CD4-positive, alpha-beta T cell treated with Interleukin-1 beta for 1 hour (primary cell): ENCODE data around the gene IFITM1.
A peak's percentile ranks its signal among the peaks of the same experiment; 100 is the strongest.

Experiments
- DNase-seq, 2 donors: peaks; one replicate each; pipeline ENCODE4 v3.0.0-alpha.2; 2020 to 2022

IFITM1 gene

DNA sequence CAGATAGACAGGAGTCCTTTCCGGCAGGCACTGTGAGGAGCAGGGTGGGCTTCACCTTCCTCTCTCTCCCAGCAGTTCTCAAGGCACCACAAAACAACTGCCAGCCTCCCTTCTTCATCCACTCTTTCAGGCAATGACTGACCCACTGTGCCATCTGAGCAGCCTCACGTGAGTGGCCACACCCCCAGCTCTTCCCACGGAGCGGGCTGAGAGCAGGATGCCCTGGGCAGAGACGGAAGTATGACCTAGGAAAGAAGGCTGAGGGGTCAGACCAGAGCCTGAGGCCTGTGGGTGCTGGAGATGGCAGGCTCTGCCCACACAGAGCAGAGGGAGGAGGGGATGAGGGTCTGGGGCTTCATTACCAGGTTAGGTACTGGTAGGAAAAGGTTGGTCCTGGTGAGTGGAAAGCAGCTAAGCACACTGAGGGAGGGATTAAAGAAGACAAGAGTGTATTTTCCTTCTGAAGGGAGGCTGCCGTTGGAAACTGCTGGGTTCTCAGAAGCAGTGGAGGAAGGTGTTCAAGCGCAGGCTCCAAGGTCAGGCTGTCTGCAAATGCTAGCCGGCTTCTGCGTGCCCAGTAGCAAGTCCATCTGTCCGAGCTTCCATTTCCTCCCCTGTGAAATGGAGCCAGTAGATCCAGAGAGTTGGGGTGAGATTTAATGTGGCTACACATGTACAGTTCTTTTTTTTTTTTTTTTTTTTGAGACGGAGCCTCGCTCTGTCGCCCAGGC is 31.0 kb upstream of the IFITM1 start:
- DNase-seq: no peak

DNA sequence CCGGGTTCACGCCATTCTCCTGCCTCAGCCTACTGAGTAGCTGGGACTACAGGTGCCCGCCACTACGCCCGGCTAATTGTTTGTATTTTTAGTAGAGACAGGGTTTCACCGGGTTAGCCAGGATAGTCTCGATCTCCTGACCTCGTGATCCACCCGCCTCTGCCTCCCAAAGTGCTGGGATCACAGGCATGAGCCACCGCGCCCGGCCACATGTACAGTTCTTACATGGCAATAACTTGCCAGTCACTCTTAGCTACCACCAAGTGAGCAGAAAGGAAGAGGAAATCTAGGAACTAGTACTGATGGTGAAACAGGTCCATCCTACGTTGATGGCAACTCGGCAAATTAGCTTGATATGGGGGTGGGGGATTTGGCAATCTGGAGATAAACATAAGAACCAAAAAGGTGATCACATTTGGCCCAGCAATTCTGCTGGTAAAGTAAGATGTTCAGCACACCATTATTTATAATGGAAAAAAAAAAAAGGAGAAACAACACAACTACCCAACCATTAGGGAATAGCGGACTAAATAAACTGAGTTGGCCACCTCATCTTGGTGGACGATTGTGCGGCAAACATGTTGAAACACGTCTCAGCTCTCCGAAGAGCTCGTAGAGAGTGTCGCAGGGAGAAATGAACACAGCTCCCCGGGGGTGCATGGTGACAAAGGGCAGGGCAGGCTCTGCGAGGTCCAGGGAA is 30.3 kb upstream of the IFITM1 start:
- DNase-seq: no peak

DNA sequence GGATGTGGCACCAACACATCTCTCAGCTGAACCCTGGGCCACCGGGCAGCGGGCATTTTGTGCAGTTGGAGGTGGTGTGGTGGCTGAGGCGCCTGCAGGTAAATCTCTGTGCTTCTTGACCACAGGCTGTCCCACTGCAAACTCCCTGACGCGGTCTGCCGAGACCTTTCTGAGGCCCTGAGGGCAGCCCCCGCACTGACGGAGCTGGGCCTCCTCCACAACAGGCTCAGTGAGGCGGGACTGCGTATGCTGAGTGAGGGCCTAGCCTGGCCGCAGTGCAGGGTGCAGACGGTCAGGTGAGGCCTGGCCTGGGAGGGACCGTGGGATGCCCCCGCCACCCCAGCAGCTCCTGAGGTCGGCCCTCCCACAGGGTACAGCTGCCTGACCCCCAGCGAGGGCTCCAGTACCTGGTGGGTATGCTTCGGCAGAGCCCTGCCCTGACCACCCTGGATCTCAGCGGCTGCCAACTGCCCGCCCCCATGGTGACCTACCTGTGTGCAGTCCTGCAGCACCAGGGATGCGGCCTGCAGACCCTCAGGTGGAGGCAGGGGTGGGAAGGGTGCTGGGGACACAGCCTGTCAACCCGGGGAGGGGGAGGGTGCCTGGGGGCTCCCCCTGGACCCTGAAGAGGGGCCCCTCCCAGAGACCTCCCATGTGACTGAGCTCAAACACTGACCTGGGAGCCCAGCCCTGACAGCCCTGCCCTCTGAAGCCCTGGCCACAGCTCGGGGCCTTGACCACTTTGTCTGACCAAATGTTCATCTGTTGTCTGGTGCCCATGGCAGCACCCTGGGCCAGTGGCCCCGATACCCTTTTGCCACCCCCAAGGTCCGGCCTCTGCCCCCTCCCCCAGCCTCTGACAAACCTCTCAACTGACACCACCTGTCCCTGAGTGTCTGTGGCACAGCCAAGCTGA is 29.5 kb upstream of the IFITM1 start:
- DNase-seq: no peak

DNA sequence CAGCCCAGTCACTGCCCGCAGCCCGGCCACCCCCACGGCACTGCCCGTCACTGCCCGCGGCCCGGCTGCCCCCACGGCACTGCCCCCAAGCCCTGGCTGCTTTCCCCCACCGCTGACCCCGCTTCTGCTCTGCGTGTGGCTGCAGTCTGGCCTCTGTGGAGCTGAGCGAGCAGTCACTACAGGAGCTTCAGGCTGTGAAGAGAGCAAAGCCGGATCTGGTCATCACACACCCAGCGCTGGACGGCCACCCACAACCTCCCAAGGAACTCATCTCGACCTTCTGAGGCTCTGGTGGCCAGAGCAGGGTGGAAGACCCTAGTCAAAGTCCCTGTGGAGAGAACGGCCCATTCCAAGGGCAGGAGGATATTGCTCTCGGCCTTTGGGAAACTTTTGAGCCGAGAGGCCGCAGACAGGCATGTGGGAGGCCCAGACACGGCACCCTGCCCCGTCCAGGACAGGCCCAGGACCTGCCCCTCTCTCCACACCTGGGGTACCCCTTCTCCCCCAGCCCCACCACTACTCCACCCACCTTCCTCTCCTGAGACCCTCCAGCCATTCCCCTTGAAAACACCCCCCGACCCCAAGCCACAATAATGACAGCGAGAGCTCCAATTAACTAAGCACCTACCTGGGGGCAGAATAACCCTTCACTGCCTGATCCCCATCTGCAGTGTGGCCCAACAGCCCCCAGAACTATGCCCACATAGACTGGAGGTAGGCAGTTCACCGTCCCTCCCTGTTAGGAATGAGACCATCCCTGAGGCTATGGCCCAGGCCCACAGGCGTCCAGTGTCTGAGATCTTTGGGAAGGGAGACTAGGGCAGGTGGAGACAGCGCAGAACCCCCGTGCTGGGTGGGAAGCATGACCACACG is 28.6 kb upstream of the IFITM1 start:
- no peak for DNase-seq

DNA sequence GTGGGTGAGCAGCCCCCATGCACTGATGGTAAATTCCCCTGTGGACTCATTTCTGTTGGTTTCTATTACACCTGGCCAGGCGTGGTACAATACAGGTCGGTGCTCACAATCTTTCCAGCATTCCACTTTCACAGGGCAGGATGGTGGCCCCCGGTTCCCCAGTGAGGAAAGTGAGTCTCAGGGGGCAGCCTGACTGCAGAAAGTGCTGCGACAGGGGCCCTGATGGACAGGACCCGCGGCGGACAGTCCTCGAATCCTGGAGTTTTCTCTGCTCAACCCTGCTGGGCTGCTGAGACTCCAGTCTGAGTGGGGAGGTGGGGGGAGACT is 28.0 kb upstream of the IFITM1 start:
- DNase-seq: no peak

DNA sequence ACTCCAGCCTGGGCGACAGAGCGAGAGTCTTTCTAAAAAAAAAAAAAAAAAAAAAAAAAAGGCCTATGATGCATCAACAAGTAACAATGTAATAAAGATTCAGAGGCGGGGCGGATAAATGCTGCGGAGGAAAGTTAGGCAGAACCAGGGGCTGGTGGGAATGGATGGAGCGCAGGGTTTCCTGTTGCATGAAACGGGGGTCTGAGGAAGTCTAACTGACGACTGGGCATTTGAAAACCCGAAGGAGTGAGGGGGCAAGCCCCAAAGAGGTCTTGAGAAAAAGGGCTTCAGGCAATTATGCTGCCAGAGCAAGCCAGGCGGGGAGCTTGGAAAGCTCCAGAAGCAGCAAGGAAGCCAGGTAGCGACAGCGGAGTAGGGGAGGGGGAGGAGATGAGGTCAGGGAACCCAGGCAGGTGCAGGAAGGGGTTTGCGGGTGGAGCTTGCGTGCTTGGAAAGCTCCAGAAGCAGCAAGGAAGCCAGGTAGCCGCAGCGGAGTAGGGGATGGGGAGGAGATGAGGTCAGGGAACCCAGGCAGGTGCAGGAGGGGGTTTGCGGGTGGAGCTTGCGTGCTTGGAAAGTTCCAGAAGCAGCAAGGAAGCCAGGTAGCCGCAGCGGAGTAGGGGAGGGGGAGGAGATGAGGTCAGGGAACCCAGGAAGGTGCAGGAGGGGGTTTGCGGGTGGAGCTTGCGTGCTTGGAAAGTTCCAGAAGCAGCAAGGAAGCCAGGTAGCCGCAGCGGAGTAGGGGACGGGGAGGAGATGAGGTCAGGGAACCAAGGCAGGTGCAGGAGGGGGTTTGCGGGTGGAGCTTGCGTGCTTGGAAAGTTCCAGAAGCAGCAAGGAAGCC is 26.6 kb upstream of the IFITM1 start:
- DNase-seq: peak; percentile 74 to 80

DNA sequence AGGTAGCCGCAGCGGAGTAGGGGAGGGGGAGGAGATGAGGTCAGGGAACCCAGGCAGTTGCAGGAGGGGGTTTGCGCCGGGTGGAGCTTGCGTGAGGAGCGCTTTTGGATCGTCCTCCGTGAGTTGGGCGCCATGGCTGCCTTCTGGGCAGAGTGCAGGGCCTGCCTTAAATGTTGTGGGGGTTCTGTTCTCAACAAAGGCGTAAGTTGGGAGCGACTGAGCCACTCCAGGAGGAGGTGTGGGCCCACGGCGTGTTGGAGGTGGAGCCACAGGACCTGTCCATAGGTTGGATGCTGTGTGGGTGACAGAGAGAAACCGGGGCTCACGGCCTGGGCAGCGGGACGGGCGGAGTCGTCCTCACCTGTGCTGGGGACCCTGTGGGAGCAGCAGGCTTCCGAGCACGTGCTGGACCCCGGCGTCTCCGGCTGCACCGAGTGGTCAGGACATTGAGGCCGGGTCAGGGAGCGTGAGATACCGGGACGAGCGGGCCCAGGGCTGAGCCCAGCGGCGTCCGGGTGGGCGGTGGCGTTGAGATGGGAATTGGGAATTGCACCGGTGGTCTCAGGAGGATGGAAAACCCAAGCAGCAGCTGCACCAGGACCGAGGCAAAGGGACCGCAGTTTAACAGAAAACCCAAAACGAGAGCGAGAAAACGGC is 25.9 kb upstream of the IFITM1 start:
- peak in 1 of 2 donors; percentile 65 for DNase-seq

DNA sequence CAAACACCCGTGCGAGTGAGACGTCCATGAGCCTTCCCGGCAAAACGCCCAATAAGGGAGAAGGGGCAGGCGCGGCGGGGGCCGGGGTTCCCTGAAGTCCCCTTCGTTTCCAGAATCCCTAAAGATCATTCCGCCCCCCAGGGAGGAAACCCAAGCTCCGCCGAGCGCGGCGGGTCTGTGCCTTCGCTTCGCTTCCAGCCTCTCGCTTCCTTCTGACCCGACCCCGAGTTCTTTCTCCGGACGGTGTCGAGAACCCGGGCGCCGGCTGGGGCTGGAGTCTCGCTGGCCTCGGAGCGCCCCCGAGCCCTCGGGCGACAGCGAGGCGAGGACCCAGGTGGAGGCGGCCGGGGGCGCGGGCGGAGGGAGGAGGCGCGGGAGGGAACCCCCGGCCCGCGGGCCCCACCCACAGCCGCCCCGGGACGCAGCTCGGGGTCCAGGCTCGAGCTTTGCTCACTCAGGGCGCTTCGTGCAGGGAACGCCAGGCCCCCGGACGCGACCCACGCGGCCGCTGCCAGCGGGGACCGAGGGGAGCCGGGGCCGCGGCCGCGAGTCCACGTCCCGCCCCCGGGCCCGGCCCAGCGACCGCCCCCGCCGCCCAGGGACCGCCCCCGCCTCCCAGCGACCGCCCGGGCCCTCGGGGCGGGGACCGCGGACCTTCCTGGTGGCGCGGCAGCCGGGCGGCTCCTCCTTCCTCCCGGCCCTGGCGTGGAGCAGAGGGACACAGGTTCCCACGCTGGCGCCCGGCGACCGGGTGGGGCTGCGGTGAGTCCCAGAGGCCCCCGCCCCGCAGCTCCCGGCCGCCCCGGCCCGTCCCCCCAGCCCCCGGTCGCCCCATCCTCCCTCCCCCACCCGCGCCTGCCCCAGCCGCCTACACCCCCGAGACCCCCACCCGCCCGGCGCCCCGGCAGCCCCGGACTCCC is 25.1 kb upstream of the IFITM1 start, which contains the start of gene PGGHG:
Gene PGGHG (plus strand): TSS at position 649 of the 920 bp plus-strand sequence. CDS start 691 bp downstream, outside the sequence.
- DNase-seq: peak; percentile 60 to 67

DNA sequence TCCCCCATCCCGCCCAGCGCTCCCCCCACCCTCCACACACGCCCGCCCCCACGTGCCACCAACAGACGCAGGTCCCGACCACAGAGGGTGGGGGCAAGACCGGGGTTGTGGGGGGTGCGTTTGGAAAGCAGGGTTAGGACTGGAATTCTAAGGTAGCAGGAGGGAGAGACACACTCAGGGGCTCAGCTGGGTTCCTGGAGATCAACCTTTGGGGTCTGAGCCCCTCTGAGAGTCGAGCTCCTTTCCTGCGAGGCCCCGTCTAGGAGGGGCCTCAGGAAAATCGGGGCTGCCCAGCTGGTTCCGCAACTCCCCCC is 24.5 kb upstream of the IFITM1 start:
- peak; percentile 40 to 45 for DNase-seq

DNA sequence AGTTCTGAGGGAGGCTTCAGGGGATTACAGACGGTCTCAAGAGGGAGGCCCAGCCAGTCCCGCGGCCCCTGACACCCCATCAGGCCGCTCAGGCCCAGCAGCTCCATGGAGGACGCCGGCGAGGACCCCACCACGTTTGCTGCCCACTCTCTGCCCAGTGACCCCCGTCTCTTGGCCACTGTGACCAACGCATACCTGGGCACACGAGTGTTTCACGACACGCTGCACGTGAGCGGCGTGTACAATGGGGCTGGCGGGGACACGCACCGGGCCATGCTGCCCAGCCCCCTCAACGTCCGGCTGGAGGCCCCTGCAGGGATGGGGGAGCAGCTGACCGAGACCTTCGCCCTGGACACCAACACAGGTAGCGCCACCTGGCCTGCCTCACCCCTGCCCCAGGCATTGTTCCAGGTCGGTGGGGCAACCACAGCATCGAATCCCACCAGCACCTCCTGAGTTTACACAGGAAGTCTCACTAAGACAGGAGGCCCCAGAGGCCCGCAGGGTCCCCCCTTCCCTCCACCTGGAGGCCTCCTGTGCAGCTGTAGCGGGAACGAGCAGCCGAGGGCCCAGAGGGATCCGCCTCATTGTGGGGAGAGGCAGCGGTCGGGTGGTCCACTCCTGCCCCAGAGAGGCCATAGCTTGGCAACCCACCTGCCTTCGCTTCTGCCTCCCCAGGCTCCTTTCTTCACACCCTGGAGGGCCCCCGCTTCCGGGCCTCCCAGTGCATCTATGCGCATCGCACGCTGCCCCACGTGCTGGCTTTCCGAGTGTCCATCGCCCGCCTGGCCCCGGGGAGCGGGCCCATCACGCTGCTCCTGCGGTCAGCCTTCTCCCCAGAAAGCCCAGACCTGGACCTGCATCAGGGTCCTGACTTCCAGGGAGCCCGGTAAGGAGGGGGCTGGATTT is 23.9 kb upstream of the IFITM1 start:
- DNase-seq: peak in 1 of 2 donors; percentile 0

DNA sequence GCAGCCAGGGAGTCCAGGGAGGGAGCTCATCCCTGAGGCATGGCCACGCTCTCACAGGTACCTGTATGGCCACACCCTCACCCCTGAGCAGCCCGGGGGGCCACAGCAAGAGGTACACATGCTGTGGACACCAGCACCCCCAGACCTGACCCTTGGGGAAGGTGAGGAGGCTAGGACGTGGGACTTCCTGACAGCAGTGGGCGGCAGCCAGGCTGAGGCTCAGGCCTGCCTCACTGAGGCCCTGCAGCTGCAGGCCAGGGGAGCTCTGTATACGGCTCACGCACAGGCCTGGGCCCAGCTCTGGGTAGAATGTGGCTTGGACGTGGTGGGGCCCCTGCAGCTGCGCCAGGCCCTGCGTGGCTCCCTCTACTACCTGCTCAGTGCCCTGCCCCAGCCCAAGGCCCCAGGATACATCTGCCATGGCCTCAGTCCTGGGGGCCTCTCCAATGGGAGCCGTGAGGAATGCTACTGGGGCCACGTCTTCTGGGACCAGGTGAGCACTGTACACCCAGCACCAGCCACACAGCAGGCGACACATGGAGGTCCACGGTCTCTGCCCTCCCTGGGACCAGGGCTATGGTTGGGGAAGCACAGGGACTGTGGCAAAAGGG is 23.1 kb upstream of the IFITM1 start:
- DNase-seq: peak in 1 of 2 donors; percentile 0

DNA sequence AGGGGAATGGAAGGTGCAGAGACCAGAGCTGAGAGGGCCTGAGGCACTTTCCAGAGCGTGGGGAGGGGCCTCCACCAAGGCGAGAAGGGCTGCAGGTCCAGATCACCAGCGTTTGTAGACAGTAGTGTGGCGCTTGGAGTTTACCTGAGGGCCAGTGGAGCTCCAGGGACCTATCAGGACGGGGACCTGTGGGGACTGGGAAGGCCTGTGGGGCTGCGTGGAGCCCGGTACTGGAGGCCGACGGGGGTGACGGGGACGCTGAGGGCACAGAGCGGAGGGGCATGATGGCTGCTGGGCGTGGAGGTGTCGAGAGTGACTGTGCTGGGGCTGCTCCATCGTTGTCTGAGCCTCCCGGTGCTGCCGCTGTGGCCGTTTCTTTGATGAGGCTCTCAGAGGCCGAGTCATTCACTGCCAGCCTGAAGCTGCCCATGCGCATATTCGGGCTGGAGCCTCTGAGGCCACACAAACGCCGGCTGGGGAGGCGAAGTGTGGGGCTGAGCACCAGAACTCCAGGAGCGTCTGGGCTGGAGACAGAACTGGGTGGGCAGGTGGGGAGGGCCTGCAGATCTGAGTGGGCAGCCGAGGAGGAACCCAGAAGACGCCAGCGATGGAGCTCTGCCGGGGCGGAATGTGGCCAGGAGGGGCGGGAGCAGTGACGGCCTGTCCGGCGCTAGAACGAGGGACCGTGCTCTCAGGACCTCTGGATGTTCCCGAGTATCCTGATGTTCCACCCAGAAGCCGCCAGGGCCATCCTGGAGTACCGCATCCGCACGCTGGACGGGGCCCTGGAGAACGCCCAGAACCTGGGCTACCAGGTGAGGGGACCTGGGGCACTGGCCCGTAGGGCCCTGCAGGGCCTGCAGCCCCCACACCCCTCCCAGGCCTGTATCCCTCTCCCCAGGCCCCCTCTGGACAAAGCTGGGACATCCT is 22.3 kb upstream of the IFITM1 start:
- no peak for DNase-seq

DNA sequence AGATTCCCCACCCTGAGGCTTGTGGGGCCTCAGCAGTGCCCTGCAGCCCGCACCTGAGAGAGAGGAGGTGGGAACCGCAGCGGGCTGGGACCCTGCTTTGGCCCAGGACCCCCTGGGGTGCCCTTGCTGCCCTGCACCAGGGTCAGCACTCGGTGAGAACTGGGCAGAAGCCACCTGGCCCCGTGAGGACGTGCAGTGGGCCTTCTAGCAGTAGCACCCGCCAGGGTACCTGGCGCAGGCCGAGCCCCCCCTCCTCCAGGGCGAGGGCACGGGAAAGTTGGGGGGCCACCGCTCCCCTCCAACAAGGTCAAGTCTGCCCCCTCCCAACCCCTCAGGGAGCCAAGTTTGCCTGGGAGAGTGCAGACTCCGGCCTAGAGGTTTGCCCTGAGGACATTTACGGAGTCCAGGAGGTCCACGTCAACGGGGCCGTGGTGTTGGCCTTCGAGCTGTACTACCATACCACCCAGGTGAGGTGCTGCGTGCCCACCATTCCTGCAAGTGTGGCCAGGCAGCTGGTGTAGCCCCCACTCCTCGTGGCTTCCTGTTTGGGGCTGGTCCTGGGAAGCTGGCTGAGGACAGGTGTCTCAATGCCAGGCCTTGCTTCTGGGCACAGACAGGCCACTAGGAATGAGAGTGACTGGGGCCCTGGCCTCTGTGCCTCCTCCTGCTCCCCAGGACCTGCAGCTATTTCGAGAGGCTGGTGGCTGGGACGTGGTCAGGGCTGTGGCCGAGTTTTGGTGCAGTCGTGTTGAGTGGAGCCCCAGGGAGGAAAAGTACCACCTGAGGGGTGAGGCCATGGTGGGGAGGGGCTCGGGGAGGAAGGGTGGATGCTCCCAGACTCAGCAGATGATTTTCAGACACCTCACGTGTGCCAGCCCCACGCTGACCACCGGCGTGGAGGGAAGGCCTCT is 21.4 kb upstream of the IFITM1 start:
- DNase-seq: no peak

DNA sequence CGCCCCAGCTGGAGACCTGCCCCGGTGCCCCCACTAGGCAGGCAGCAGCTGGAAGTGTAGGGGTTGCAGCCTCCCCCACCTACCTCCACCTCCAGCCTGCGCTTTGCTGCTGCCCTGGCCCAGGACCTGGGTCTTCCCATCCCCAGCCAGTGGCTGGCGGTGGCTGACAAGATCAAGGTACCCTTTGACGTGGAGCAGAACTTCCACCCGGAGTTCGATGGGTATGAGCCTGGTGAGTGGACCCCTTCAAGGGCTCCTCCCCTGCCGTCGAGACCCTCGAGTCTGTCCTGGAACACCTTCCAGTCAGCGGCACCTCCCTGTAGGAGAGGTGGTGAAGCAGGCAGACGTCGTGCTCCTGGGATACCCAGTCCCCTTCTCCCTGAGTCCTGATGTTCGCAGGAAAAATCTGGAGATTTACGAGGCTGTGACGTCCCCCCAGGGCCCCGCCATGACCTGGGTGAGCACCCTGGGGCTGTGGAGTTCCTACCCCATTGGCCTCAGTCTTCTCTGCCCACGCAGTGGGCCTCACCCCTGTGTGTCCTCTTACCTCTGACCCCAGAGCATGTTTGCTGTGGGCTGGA is 20.5 kb upstream of the IFITM1 start:
- no peak for DNase-seq

DNA sequence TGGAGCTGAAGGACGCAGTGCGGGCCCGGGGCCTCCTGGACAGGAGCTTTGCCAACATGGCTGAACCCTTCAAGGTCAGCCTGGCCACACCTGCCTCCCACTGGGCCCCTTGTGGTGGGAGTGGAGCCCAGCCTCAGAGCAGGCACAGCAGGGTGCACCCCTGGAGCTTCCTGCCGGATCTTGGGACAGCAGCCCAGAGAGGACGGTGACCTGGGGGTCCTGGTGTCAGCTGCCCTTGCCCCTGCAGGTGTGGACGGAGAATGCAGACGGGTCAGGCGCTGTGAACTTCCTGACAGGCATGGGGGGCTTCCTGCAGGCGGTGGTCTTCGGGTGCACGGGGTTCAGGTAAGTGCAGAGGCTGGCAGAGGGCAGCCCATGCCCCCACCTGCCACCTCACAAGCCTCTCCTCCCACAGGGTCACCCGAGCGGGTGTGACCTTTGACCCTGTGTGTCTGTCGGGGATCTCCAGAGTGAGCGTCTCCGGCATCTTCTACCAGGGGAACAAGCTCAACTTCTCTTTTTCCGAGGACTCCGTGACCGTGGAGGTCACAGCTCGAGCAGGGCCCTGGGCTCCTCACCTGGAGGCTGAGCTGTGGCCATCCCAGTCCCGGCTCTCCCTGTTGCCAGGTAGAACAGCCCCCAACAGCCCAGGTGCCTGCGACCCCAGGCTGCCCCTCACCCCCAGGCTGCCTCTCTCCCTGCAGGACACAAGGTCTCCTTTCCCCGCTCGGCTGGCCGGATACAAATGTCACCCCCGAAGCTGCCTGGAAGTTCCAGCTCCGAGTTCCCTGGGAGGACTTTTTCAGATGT is 19.8 kb upstream of the IFITM1 start:
- no peak for DNase-seq
